LNCaP clone FGC (cell line): ENCODE measurements around the gene CX3CR1.
"Not testable (repeated sequence)": the region's sequence is repeated elsewhere in the genome, so short reads cannot be mapped to it uniquely, and the experiment has no call there.

Source experiments
- DNase-seq: peaks from one replicate; pipeline ENCODE4 v3.0.0-alpha.2; 2011; ENCODE audit warnings: low read depth
- H3K4me3 ChIP-seq: 2 replicates; pipeline ENCODE4 v1.5.1; 2011; ENCODE audit warnings: mild to moderate bottlenecking, low read depth, low read length, control low read depth
- CTCF ChIP-seq: IDR thresholded peaks from 2 replicates; pipeline ENCODE4 v1.5.1; 2012; ENCODE audit warnings: mild to moderate bottlenecking; ENCODE audit not compliant: control insufficient read depth, insufficient read depth; ENCODE audit errors: extremely low read depth

CX3CR1 gene

DNA sequence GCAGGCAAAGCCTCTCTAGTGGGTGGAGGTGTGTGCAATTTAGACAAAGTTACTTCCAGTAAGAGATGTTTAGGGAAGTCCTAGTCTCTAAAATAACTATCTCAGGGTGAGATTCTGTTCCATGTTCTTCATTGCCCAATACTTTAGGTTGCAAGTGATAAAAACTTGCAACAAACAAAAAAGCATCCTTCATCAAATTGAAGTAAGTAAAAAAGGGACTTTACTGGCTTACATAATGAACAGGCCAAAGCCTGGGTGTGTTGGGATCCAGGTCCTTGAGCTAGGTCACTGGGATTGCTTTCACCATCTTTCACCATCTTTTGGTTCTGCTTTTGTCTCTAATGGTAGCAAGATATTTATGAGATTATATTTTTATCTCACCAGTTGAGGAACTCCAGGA, 38.3 kb downstream of the CX3CR1 start:
- DNase-seq, result no peak
- H3K4me3 ChIP-seq, result no peak overlapping the region
- no peak for TF ChIP-seq CTCF

DNA sequence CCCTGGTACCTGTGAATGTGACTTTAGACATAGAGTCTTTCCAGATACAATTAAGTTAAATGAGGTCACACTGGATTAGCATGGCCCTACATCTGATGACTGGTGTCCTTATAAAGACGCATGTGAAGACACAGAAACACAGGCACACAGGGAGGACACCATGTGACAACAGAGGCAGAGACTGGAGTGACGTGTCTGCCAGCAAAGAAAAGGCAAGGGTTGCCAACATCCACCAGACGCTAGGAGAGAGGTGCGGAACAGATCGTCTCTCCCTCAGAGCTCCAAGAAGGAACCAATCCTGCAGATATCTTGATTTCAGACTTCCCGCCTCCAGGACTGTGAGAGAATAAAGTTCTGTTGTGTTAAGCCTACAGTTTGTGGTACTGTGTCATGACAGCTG, 42.8 kb downstream of the CX3CR1 start:
- TF ChIP-seq CTCF, result no peak
- H3K4me3 ChIP-seq, result no peak overlapping the region
- DNase-seq, result no peak

DNA sequence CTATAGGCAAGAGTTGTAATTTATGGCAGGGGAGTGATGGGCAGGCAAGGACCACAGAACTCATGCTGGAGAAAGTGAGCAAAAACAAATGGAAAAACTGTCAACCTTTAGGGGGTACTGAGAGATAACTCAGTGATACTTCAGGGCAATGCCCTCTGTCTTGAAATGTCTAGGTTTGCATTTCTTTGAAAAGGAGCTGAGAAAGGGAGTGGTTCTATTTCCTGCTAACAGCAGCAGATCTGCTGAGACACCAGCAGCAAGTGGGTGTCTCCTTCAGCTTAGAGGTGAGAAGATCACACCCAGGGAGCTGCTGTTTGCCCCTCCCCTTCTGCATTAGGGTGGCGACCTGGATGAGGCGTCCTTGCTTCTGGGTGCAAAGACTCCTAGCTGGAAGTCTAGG, 45.2 kb downstream of the CX3CR1 start:
- TF ChIP-seq CTCF, result no peak
- H3K4me3 ChIP-seq, result no peak overlapping the region

GRCh38 chr3:39232859-39233258, 47.0 kb downstream of the CX3CR1 start:
- TF ChIP-seq CTCF, result no peak
- DNase-seq, result no peak
- no peak overlapping the region for H3K4me3 ChIP-seq

More for the DNA sequence above, 45.2 kb downstream of the CX3CR1 start:
- no peak for DNase-seq

- no peak overlapping the region for H3K4me3 ChIP-seq
- TF ChIP-seq CTCF, result no peak
- no peak for DNase-seq
These were observed 49.4 kb downstream of the CX3CR1 start for GRCh38 chr3:39230453-39230852.

- no peak for TF ChIP-seq CTCF
- DNase-seq, result no peak
- H3K4me3 ChIP-seq, result no peak overlapping the region
These were observed 51.3 kb downstream of the CX3CR1 start for GRCh38 chr3:39228496-39228895.

- DNase-seq, H3K4me3 ChIP-seq: not testable (repeated sequence)
These were observed 52.2 kb downstream of the CX3CR1 start for GRCh38 chr3:39227596-39227995.
